GM12865 (cell line): ENCODE results near the gene CFTR.

Experiments used
- DNase-seq: peaks from one replicate; pipeline ENCODE4 v3.0.0; 2010; ENCODE audit warnings: low read depth
- H3K4me3 ChIP-seq: 2 replicates; pipeline ENCODE4 v1.5.1; 2011; ENCODE audit warnings: mild to moderate bottlenecking, low read depth, low read length, control low read depth
- CTCF ChIP-seq: IDR thresholded peaks from 2 replicates; pipeline ENCODE4 v1.5.1; 2011; ENCODE audit warnings: low read length, control low read depth, low read depth, inconsistent platforms; ENCODE audit not compliant: insufficient read depth; ENCODE audit errors: missing control alignments

CFTR gene

DNA sequence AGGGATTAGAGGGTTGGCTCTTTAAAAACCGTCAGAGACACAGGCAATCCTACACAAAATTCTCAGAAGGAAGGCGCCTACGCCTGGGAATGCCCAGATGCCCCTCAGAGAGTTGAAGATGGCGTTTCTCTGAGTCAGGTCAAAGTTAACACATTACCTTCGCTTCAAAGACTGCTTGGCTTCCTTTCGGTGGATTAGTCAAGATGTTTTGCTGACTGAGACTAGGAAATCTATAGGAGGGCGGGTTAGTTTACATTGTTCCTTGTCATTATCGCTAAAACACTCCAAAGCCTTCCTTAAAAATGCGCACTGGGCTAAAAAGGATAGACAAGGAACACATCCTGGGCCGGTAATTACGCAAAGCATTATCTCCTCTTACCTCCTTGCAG, 995 bp upstream of the CFTR start:
- no peak for TF ChIP-seq CTCF
- no peak overlapping the region for H3K4me3 ChIP-seq
- DNase-seq, result no peak

DNA sequence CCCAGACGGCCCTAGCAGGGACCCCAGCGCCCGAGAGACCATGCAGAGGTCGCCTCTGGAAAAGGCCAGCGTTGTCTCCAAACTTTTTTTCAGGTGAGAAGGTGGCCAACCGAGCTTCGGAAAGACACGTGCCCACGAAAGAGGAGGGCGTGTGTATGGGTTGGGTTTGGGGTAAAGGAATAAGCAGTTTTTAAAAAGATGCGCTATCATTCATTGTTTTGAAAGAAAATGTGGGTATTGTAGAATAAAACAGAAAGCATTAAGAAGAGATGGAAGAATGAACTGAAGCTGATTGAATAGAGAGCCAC, 184 bp downstream of the CFTR start:
- DNase-seq, result no peak
- H3K4me3 ChIP-seq, result no peak overlapping the region
- TF ChIP-seq CTCF, result no peak

- TF ChIP-seq CTCF, result no peak
- no peak for DNase-seq
- H3K4me3 ChIP-seq, result no peak overlapping the region
These were observed 1.2 kb downstream of the CFTR start for GRCh38 chr7:117480978-117481377.

DNA sequence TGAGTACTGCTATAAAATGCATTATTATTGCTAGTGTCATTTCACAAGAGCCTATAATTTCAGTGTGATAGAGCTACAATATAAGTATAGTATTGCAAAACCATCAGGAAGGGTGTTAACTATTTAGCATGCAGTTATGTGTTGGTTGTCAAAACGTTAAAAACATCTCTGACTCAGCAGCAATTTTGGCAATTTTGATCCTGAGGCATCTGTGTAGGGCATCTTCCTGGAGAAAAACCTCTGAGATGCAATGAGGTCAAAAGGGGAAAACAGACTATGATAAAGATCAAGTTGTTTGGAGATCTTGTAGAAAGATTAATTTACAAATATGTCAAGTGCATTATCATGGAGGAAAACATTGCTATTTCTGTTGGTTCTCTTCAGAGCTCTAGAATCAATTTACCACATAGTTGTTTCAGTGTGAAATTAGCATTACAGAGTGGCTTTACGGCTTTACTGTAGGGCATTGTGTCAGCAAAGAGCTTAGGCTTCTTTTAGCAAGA, 5.3 kb downstream of the CFTR start:
- no peak for DNase-seq

DNA sequence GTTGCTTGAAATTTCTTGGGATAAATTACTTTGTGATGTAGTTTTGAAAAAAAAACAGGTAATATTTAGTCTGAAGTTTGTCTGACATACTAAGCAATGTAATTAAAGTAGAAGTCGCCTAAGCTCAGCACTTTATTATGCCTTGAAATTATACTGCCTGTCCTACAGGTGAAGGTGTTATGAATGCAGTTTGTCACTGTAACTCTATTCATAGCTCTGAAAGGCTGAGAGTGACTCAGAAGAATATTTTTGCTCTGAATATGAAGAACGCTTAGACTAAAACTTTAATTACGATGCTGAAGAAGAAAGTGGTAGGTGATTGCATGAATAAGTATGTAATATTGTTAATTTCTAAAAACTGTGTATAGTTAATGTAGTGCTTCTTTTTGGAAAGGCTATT, 9.2 kb downstream of the CFTR start:
- no peak for DNase-seq
- H3K4me3 ChIP-seq, result no peak overlapping the region
- TF ChIP-seq CTCF, result no peak

More for the DNA sequence above, 5.3 kb downstream of the CFTR start:
- no peak for TF ChIP-seq CTCF
- H3K4me3 ChIP-seq, result no peak overlapping the region

GRCh38 chr7:117489430-117489829, 9.6 kb downstream of the CFTR start:
- TF ChIP-seq CTCF, result no peak
- no peak for DNase-seq

DNA sequence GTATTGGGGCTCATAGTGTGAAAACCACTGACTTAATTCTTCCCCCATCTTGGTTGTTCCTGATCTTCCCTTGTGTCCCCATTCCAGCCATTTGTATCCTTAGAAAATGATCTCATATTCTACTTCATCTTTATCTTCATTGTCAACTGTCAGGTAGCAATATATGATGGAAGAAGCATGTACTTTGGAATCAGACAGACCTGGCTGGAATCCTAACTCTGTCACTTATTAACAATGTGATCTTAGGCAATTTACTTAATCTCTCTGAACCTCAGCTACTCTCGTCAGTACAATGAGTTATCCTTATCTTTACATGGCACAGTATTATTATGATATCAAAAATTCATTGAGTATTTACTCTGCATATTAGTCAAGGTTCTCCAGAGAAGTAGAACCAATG, 10.1 kb downstream of the CFTR start:
- no peak for TF ChIP-seq CTCF
- no peak for DNase-seq
- H3K4me3 ChIP-seq, result no peak overlapping the region

More at GRCh38 chr7:117489430-117489829, 9.6 kb downstream of the CFTR start:
- no peak overlapping the region for H3K4me3 ChIP-seq
